Measurements from ENCODE around the gene RIPK4. TPM values are rescaled to one million over a fixed set of nuclear protein-coding genes. Genes with fewer than 3 reads are reported as not detected.
A peak's percentile ranks its signal among the peaks of the same experiment; 100 is the strongest.

The RIPK4 gene
- under 1 TPM; 0.56 to 0.64 TPM for total RNA-seq

GRCh38 chr21:41766883-41767605 lies at the start of gene RIPK4:
Gene RIPK4, minus strand, starts transcription at chr21:41767052. Its CDS starts 11 bp downstream, at chr21:41767041.
- peaks cover 25% of the 10 kb centered on the region for H3K4me1 Mint-ChIP-seq
- intact Hi-C loops (cut with DNase I, micrococcal nuclease), result loop anchor here in 1 of 2 experiments (2.0 to 5.0 kb wide), 3 partner anchors 110 to 470 kb away; partner anchors contain the start of genes PRDM15 and ZBTB21
- no peaks in the 10 kb centered on the region for H3K36me3 Mint-ChIP-seq (ENCODE audit: low read depth)
- H3K9me3 Mint-ChIP-seq (ENCODE audit: low read depth), result no peaks in the 10 kb centered on the region
- ATAC-seq, result peak; percentile 82
- ChIA-PET POLR2A (interaction anchor here (0.5 to 0.6 kb wide), 2 partner anchors 9 to 435 kb away, joined by 3 to 4 read pairs; no protein-coding TSS in a partner anchor), CTCF (interaction anchor here (1.1 to 1.9 kb wide), 2 partner anchors 11 to 350 kb away, joined by 3 to 7 read pairs; no protein-coding TSS in a partner anchor)
- H3K27me3 Mint-ChIP-seq, result peaks cover 47% of the 10 kb centered on the region
- H3K27ac Mint-ChIP-seq, result no peak within 1 kb of the TSS
- DNase-seq, result peak; percentile 85
- H3K4me3 Mint-ChIP-seq, result peak within 1 kb of the TSS; percentile 66

GRCh38 chr21:41815652-41816582 lies 49.1 kb upstream of the RIPK4 start:
- Mint-ChIP-seq H3K4me1 (peaks cover 6% of the 10 kb centered on the region), H3K27me3 (no peaks in the 10 kb centered on the region), H3K36me3 (ENCODE audit: low read depth) (peaks cover 18% of the 10 kb centered on the region), H3K27ac (no peak overlapping the region), H3K9me3 (ENCODE audit: low read depth) (no peaks in the 10 kb centered on the region), H3K4me3 (no peak overlapping the region)
- no peak for ATAC-seq
- CTCF ChIA-PET, result interaction anchor here (0.6 to 2.3 kb wide), 21 partner anchors 9 to 533 kb away, joined by 3 to 24 read pairs (median 4); no protein-coding TSS in a partner anchor
- intact Hi-C loops (cut with DNase I, micrococcal nuclease), result loop anchor here (1.0 to 2.0 kb wide), 2 partner anchors 293 to 301 kb away; no protein-coding TSS in a partner anchor
- no peak for DNase-seq
- POLR2A ChIA-PET, result no interaction called here

DNA sequence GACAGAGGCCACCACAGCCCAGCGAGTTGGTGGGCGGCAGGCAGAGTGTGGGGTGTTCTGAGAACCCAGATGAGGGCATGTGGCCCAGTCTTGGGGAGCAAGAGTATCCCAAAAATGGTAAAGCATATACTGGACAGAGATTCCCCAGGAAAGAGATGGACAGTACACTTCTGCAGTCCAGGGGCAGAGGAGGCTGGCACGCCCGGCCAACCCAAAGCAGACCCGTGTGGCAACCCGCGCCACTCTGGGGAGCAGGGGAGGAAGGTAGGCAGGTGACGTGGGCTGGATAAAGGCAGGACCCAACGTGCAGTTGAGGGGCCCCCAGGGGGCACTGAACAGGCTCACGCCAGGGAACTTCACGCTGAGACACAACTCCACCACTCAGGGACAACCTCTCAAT lies 46.4 kb upstream of the RIPK4 start:
- Mint-ChIP-seq H3K9me3 (ENCODE audit: low read depth) (no peaks in the 10 kb centered on the region), H3K27me3 (no peaks in the 10 kb centered on the region), H3K4me3 (no peak overlapping the region), H3K4me1 (peaks cover 6% of the 10 kb centered on the region), H3K27ac (no peak overlapping the region), H3K36me3 (ENCODE audit: low read depth) (peaks cover 24% of the 10 kb centered on the region)
- DNase-seq, result no peak
- CTCF ChIA-PET, result no interaction called here
- intact Hi-C loops (cut with DNase I, micrococcal nuclease), result no loop called here
- POLR2A ChIA-PET, result no interaction called here
- no peak for ATAC-seq

DNA sequence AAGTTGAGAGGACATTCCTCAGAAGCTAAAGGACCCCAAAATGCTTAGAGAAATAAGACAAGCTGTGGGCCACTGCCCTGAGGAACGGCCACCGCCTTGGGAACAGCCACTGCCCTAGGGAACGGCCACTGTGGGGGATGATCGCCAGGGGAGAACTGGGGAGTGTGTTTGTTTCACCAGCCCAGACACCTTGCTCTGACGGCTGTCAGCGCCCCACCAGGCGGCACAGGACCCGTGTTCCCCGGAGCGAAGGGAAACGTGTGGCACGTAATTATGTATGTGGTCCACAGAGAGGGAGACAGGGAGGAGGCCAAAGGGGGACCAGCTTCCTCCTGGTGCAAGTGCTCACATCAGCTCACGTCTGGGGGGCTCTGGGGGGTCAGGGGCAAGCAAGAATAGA lies 45.8 kb upstream of the RIPK4 start:
- DNase-seq, result no peak
- H3K27ac Mint-ChIP-seq, result no peak overlapping the region
- CTCF ChIA-PET, result no interaction called here
- no peaks in the 10 kb centered on the region for H3K27me3 Mint-ChIP-seq
- intact Hi-C loops (cut with DNase I, micrococcal nuclease), result no loop called here
- H3K36me3 Mint-ChIP-seq (ENCODE audit: low read depth), result peaks cover 27% of the 10 kb centered on the region
- no peaks in the 10 kb centered on the region for H3K9me3 Mint-ChIP-seq (ENCODE audit: low read depth)
- ATAC-seq, result no peak
- H3K4me1 Mint-ChIP-seq, result peaks cover 6% of the 10 kb centered on the region
- no peak overlapping the region for H3K4me3 Mint-ChIP-seq
- POLR2A ChIA-PET, result no interaction called here

- POLR2A ChIA-PET, result no interaction called here
- Mint-ChIP-seq H3K27me3 (no peaks in the 10 kb centered on the region), H3K36me3 (ENCODE audit: low read depth) (peaks cover 35% of the 10 kb centered on the region), H3K27ac (no peak overlapping the region), H3K9me3 (ENCODE audit: low read depth) (peaks cover 2% of the 10 kb centered on the region), H3K4me1 (no peaks in the 10 kb centered on the region), H3K4me3 (no peak overlapping the region)
- no peak for ATAC-seq
- intact Hi-C loops (cut with DNase I, micrococcal nuclease), result no loop called here
- CTCF ChIA-PET, result interaction anchor here (0.8 kb wide), 1 partner anchor 307 kb away, joined by 3 read pairs; no protein-coding TSS in a partner anchor
- no peak for DNase-seq
These were observed 43.7 kb upstream of the RIPK4 start for GRCh38 chr21:41810597-41810932.

DNA sequence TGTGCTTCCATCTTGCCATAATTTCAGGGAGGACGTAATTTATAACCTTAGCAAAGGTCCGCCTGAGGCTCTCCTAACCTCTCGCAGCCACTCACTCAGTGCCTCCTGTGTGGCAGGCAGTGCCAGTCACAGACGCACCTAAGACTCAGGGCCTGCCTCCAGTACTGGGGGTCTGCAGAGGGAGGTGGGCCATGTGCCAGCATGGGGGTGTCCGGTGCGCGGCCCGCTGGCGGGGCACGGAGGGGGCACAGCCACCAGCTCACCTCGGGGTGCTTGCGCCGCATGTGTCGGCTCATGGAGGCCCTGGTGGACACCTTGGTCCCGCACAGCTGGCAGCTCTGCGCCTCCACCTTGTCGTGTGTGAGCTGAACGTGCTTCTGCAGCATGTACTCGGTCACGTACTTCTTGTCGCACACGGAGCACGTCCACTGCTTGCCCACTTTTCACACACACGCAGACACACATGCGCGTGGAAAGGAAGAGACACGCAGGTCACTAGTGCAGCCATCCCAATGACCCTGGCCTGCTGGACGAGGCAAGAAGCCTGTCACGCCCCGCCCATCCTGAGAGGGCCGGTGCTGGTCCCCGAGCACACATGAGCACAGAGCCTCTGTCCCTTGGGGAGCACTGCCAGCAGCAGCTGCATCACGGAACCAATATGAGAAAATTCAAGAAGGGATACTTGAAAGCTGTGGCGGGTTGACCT lies 43.2 kb upstream of the RIPK4 start:
- peaks cover 34% of the 10 kb centered on the region for H3K36me3 Mint-ChIP-seq (ENCODE audit: low read depth)
- ChIA-PET POLR2A (no interaction called here), CTCF (no interaction called here)
- H3K27ac Mint-ChIP-seq, result no peak overlapping the region
- intact Hi-C loops (cut with DNase I, micrococcal nuclease), result no loop called here
- peaks cover 2% of the 10 kb centered on the region for H3K9me3 Mint-ChIP-seq (ENCODE audit: low read depth)
- H3K27me3 Mint-ChIP-seq, result no peaks in the 10 kb centered on the region
- H3K4me1 Mint-ChIP-seq, result no peaks in the 10 kb centered on the region
- ATAC-seq (no peak), DNase-seq (no peak)
- no peak overlapping the region for H3K4me3 Mint-ChIP-seq

- ATAC-seq (no peak), DNase-seq (no peak)
- ChIA-PET CTCF (no interaction called here), POLR2A (no interaction called here)
- Mint-ChIP-seq H3K4me1 (no peaks in the 10 kb centered on the region), H3K27me3 (no peaks in the 10 kb centered on the region), H3K27ac (no peak overlapping the region), H3K4me3 (no peak overlapping the region), H3K36me3 (ENCODE audit: low read depth) (peaks cover 31% of the 10 kb centered on the region), H3K9me3 (ENCODE audit: low read depth) (peaks cover 2% of the 10 kb centered on the region)
- intact Hi-C loops (cut with DNase I, micrococcal nuclease), result no loop called here
These were observed 42.0 kb upstream of the RIPK4 start for GRCh38 chr21:41808846-41809245.

DNA sequence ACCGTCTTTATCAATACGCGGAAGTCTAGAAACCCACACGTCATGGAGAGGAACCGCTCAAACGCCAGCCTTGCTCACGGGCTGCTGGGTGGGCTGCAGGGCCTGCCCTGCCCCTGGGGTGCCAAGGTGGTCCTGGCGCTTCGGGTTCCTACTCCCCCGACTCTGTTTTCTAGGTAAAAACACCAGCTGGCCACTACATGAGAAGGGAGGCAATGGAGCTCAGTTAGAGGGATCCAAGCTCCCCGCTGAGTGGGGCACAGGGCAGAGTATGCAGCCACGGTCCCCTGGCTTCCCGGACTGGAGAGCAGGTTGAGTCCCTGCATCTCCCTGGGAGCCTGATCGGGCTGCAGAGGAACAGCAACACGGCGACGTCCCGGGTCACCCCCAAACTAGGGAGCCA lies 41.2 kb upstream of the RIPK4 start:
- ATAC-seq, result no peak
- peaks cover 2% of the 10 kb centered on the region for H3K9me3 Mint-ChIP-seq (ENCODE audit: low read depth)
- CTCF ChIA-PET, result interaction anchor here (0.6 kb wide), 1 partner anchor 1042 kb away, joined by 3 read pairs; no protein-coding TSS in a partner anchor
- POLR2A ChIA-PET, result no interaction called here
- H3K36me3 Mint-ChIP-seq (ENCODE audit: low read depth), result peaks cover 29% of the 10 kb centered on the region
- intact Hi-C loops (cut with DNase I, micrococcal nuclease), result no loop called here
- H3K27ac Mint-ChIP-seq, result no peak overlapping the region
- H3K27me3 Mint-ChIP-seq, result no peaks in the 10 kb centered on the region
- no peak overlapping the region for H3K4me3 Mint-ChIP-seq
- H3K4me1 Mint-ChIP-seq, result no peaks in the 10 kb centered on the region
- no peak for DNase-seq

GRCh38 chr21:41806773-41807172 lies 39.9 kb upstream of the RIPK4 start:
- no peaks in the 10 kb centered on the region for H3K27me3 Mint-ChIP-seq
- H3K36me3 Mint-ChIP-seq (ENCODE audit: low read depth), result peaks cover 33% of the 10 kb centered on the region
- ATAC-seq, result no peak
- intact Hi-C loops (cut with DNase I, micrococcal nuclease), result no loop called here
- H3K4me3 Mint-ChIP-seq, result no peak overlapping the region
- CTCF ChIA-PET, result interaction anchor here (1.0 kb wide), 1 partner anchor 10 kb away, joined by 4 read pairs; no protein-coding TSS in a partner anchor
- H3K9me3 Mint-ChIP-seq (ENCODE audit: low read depth), result peaks cover 2% of the 10 kb centered on the region
- no peak overlapping the region for H3K27ac Mint-ChIP-seq
- POLR2A ChIA-PET, result no interaction called here
- no peaks in the 10 kb centered on the region for H3K4me1 Mint-ChIP-seq
- no peak for DNase-seq

GRCh38 chr21:41805643-41806042 lies 38.8 kb upstream of the RIPK4 start:
- H3K4me1 Mint-ChIP-seq, result no peaks in the 10 kb centered on the region
- DNase-seq (no peak), ATAC-seq (no peak)
- POLR2A ChIA-PET, result no interaction called here
- peaks cover 35% of the 10 kb centered on the region for H3K36me3 Mint-ChIP-seq (ENCODE audit: low read depth)
- H3K27me3 Mint-ChIP-seq, result no peaks in the 10 kb centered on the region
- peaks cover 2% of the 10 kb centered on the region for H3K9me3 Mint-ChIP-seq (ENCODE audit: low read depth)
- H3K4me3 Mint-ChIP-seq, result no peak overlapping the region
- intact Hi-C loops (cut with DNase I, micrococcal nuclease), result no loop called here
- H3K27ac Mint-ChIP-seq, result no peak overlapping the region
- CTCF ChIA-PET, result no interaction called here

GRCh38 chr21:41805038-41805437 lies 38.2 kb upstream of the RIPK4 start:
- ATAC-seq (no peak), DNase-seq (no peak)
- CTCF ChIA-PET, result no interaction called here
- Mint-ChIP-seq H3K27me3 (no peaks in the 10 kb centered on the region), H3K27ac (no peak overlapping the region), H3K4me1 (no peaks in the 10 kb centered on the region), H3K9me3 (ENCODE audit: low read depth) (peaks cover 2% of the 10 kb centered on the region), H3K4me3 (no peak overlapping the region), H3K36me3 (ENCODE audit: low read depth) (peaks cover 37% of the 10 kb centered on the region)
- intact Hi-C loops (cut with DNase I, micrococcal nuclease), result no loop called here
- POLR2A ChIA-PET, result no interaction called here
